Measurements from ENCODE around the gene TTLL10. TPM values are rescaled to one million over a fixed set of nuclear protein-coding genes. Genes with fewer than 3 reads are reported as not detected.

TTLL10 gene
- total RNA-seq, 1 donor, result not detected

GRCh38 chr1:1236176-1236763, 62.6 kb downstream of the TTLL10 start:
- DNase-seq (ENCODE audit: low read depth), result no peak
- H3K4me3 ChIP-seq (ENCODE audit: low read depth, low read length), result no peak overlapping the region
- TF ChIP-seq, protein P1, sequence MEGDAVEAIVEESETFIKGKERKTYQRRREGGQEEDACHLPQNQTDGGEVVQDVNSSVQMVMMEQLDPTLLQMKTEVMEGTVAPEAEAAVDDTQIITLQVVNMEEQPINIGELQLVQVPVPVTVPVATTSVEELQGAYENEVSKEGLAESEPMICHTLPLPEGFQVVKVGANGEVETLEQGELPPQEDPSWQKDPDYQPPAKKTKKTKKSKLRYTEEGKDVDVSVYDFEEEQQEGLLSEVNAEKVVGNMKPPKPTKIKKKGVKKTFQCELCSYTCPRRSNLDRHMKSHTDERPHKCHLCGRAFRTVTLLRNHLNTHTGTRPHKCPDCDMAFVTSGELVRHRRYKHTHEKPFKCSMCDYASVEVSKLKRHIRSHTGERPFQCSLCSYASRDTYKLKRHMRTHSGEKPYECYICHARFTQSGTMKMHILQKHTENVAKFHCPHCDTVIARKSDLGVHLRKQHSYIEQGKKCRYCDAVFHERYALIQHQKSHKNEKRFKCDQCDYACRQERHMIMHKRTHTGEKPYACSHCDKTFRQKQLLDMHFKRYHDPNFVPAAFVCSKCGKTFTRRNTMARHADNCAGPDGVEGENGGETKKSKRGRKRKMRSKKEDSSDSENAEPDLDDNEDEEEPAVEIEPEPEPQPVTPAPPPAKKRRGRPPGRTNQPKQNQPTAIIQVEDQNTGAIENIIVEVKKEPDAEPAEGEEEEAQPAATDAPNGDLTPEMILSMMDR (IDR thresholded peaks at IDR 0.05; ENCODE audit: insufficient read depth, low read depth, low read length), result no peak

- TF ChIP-seq, protein P1 (IDR thresholded peaks at IDR 0.05; ENCODE audit: insufficient read depth, low read depth, low read length), result no peak
- no peak overlapping the region for H3K4me3 ChIP-seq (ENCODE audit: low read depth, low read length)
- DNase-seq (ENCODE audit: low read depth), result no peak
Observed at GRCh38 chr1:1236945-1237873, 63.5 kb downstream of the TTLL10 start.

- no peak for DNase-seq (ENCODE audit: low read depth)
- TF ChIP-seq, protein P1 (IDR thresholded peaks at IDR 0.05; ENCODE audit: insufficient read depth, low read depth, low read length), result no peak
- no peak overlapping the region for H3K4me3 ChIP-seq (ENCODE audit: low read depth, low read length)
Observed at GRCh38 chr1:1237874-1238701, 64.4 kb downstream of the TTLL10 start.

GRCh38 chr1:1238702-1239178, 65.1 kb downstream of the TTLL10 start:
- TF ChIP-seq, protein P1 (IDR thresholded peaks at IDR 0.05; ENCODE audit: insufficient read depth, low read depth, low read length), result no peak
- H3K4me3 ChIP-seq (ENCODE audit: low read depth, low read length), result no peak overlapping the region
- DNase-seq (ENCODE audit: low read depth), result no peak

- DNase-seq (ENCODE audit: low read depth), result no peak
- H3K4me3 ChIP-seq (ENCODE audit: low read depth, low read length), result no peak overlapping the region
- TF ChIP-seq, protein P1 (IDR thresholded peaks at IDR 0.05; ENCODE audit: insufficient read depth, low read depth, low read length), result no peak
Observed at GRCh38 chr1:1239227-1239613, 65.5 kb downstream of the TTLL10 start.

- no peak overlapping the region for H3K4me3 ChIP-seq (ENCODE audit: low read depth, low read length)
- TF ChIP-seq, protein P1 (IDR thresholded peaks at IDR 0.05; ENCODE audit: insufficient read depth, low read depth, low read length), result no peak
- DNase-seq (ENCODE audit: low read depth), result no peak
Observed at GRCh38 chr1:1239614-1240347, 66.1 kb downstream of the TTLL10 start.

Data from fibroblast of villous mesenchyme (primary cell).